Activated CD8-positive, alpha-beta T cell treated with anti-CD3 and anti-CD28 coated beads for 36 hours (primary cell): ENCODE results near the gene DEGS2. TPM values are rescaled to one million over a fixed set of nuclear protein-coding genes. Genes with fewer than 3 reads are reported as not detected.

Experiments used
- ATAC-seq: fragments of 200-7000 bp; cut with Tn5 transposase; one replicate; pipeline ENCODE4 v1.10.0; 2021; ENCODE audit warnings: mild to moderate bottlenecking, moderate library complexity
- CTCF ChIA-PET: fragments of 350-600 bp; sonication (Branson Sonifier 250); formaldehyde crosslinking; loops from one replicate; lab custom pipeline; 2021; ENCODE audit warnings: antibody characterized with exemption; lab: Charles Lee
- POLR2A ChIA-PET: fragments of 350-600 bp; sonication (Branson Sonifier 250); formaldehyde crosslinking; loops from one replicate; lab custom pipeline; 2021; ENCODE audit warnings: antibody characterized with exemption; lab: Charles Lee
- DNase-seq: peaks from one replicate; pipeline ENCODE4 v3.0.0-alpha.2; 2020
- H3K27ac Mint-ChIP-seq: one replicate; pipeline ENCODE4 v1.8.0; 2021; ENCODE audit warnings: mild to moderate bottlenecking, mixed read lengths
- H3K27me3 Mint-ChIP-seq: one replicate; pipeline ENCODE4 v1.8.0; 2021; ENCODE audit warnings: mixed read lengths
- H3K36me3 Mint-ChIP-seq: one replicate; pipeline ENCODE4 v1.8.0; 2021; ENCODE audit warnings: low read depth, mixed read lengths
- H3K4me1 Mint-ChIP-seq: one replicate; pipeline ENCODE4 v1.8.0; 2021; ENCODE audit warnings: low read depth, mixed read lengths
- H3K4me3 Mint-ChIP-seq: one replicate; pipeline ENCODE4 v1.8.0; 2021; ENCODE audit warnings: mild to moderate bottlenecking, moderate library complexity, mixed read lengths
- H3K9me3 Mint-ChIP-seq: one replicate; pipeline ENCODE4 v1.8.0; 2021; ENCODE audit warnings: mixed read lengths
- CTCF ChIP-seq: fragments of 200-600 bp; IDR thresholded peaks from one replicate; pipeline ENCODE4 v1.8.0; 2022; ENCODE audit warnings: antibody characterized with exemption, mild to moderate bottlenecking
- intact Hi-C: fragments of 100-400 bp; cut with micrococcal nuclease; formaldehyde crosslinking; loops from one replicate; pipeline ENCODE4 v1.10.0; 2022
- total RNA-seq, 2 experiments: library from RNA; stranded (reverse); gene quantifications; one replicate each; pipeline ENCODE4 v1.2.3, GENCODE V29; 2021

The DEGS2 gene
- total RNA-seq, 2 experiments from 2014 or later = 2.6 to 3.1 TPM

- Mint-ChIP-seq H3K4me3 (peak overlapping the region; percentile 64), H3K27ac (no peak overlapping the region), H3K4me1 (peaks cover 10% of the 10 kb centered on the region), H3K36me3 (no peaks in the 10 kb centered on the region), H3K27me3 (peaks cover 2% of the 10 kb centered on the region), H3K9me3 (no peaks in the 10 kb centered on the region)
- CTCF ChIA-PET = interaction anchor here (1.5 to 2.0 kb wide), 2 partner anchors 11 to 27 kb away, joined by 6 to 11 read pairs; no protein-coding TSS in a partner anchor
- DNase-seq (no peak), ATAC-seq (no peak)
- POLR2A ChIA-PET = interaction anchor here (1.6 kb wide), 1 partner anchor 49 kb away, joined by 3 read pairs; no protein-coding TSS in a partner anchor
- intact Hi-C loops = no loop called here
- TF ChIP-seq CTCF = no peak
These were observed 6.5 kb upstream of the DEGS2 start for GRCh38 chr14:100165831-100166440.

- ChIA-PET POLR2A (interaction anchor here (1.6 kb wide), 1 partner anchor 49 kb away, joined by 3 read pairs; no protein-coding TSS in a partner anchor), CTCF (interaction anchor here (1.0 to 2.0 kb wide), 3 partner anchors 10 to 57 kb away, joined by 3 to 11 read pairs (median 6); no protein-coding TSS in a partner anchor)
- no peaks in the 10 kb centered on the region for H3K27me3 Mint-ChIP-seq
- ATAC-seq (no peak), DNase-seq (no peak)
- H3K9me3 Mint-ChIP-seq = no peaks in the 10 kb centered on the region
- no peak overlapping the region for H3K27ac Mint-ChIP-seq
- no peak for TF ChIP-seq CTCF
- H3K4me1 Mint-ChIP-seq = peaks cover 10% of the 10 kb centered on the region
- intact Hi-C loops = no loop called here
- H3K36me3 Mint-ChIP-seq = no peaks in the 10 kb centered on the region
- no peak overlapping the region for H3K4me3 Mint-ChIP-seq
These were observed 5.9 kb upstream of the DEGS2 start for GRCh38 chr14:100165376-100165775.

GRCh38 chr14:100160534-100160916, 1.1 kb upstream of the DEGS2 start:
- Mint-ChIP-seq H3K36me3 (no peaks in the 10 kb centered on the region), H3K27me3 (peaks cover 16% of the 10 kb centered on the region), H3K4me1 (peaks cover 3% of the 10 kb centered on the region), H3K27ac (no peak overlapping the region), H3K4me3 (peak overlapping the region; percentile 56), H3K9me3 (no peaks in the 10 kb centered on the region)
- POLR2A ChIA-PET = interaction anchor here (0.7 to 1.4 kb wide), 2 partner anchors 13 to 19 kb away, joined by 3 read pairs; no protein-coding TSS in a partner anchor
- no peak for TF ChIP-seq CTCF
- ATAC-seq (no peak), DNase-seq (no peak)
- CTCF ChIA-PET = interaction anchor here (2.0 kb wide), 1 partner anchor 33 kb away, joined by 7 read pairs; no protein-coding TSS in a partner anchor
- intact Hi-C loops = no loop called here

GRCh38 chr14:100159865-100160533, 554 bp upstream of the DEGS2 start:
- H3K4me1 Mint-ChIP-seq = peaks cover 3% of the 10 kb centered on the region
- DNase-seq = peak; percentile 30
- intact Hi-C loops = no loop called here
- peaks cover 2% of the 10 kb centered on the region for H3K36me3 Mint-ChIP-seq
- H3K9me3 Mint-ChIP-seq = peaks cover 2% of the 10 kb centered on the region
- H3K4me3 Mint-ChIP-seq = peak overlapping the region; percentile 56
- CTCF ChIA-PET = interaction anchor here (1.2 to 2.0 kb wide), 2 partner anchors 18 to 33 kb away, joined by 3 to 7 read pairs; no protein-coding TSS in a partner anchor
- peak; percentile 42 for ATAC-seq
- H3K27ac Mint-ChIP-seq = no peak overlapping the region
- peaks cover 16% of the 10 kb centered on the region for H3K27me3 Mint-ChIP-seq
- no peak for TF ChIP-seq CTCF
- POLR2A ChIA-PET = interaction anchor here (0.8 to 1.4 kb wide), 4 partner anchors 12 to 98 kb away, joined by 3 read pairs; partner anchors contain the start of gene EVL
